ENCODE results near the gene CBR1.

CBR1 gene

GRCh38 chr21:36113647-36114428 lies 44.0 kb downstream of the CBR1 start:
- peak in 1 of 2 donors; percentile 22 for DNase-seq (ENCODE audit: low read depth in 1 of 2, low spot score in 1 of 2)

- no peak for DNase-seq (ENCODE audit: low read depth in 1 of 2, low spot score in 1 of 2)
These were observed 45.4 kb downstream of the CBR1 start for GRCh38 chr21:36115138-36115730.

DNA sequence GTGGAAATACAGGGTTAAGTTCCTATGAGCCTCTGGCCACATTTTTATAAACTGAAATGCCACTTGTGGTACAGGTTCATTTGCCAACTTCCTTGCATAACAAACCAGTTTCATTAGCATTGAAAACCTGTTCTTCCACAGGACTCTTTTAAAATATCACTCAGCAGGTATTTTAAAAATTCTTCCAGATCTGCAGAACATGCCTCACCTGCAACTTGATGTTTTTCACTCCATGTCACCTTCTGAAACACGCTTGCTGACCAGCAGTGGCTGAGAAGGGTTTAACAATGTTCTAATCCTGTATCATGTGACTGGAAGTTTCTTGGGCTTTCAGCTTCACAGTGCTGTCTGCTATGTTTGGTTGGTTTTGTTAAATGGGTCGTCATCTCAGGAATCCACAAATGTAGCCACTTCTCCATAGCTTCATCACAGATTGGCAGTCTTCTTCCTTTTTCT lies 47.5 kb downstream of the CBR1 start:
- DNase-seq (ENCODE audit: low read depth in 1 of 2, low spot score in 1 of 2), result no peak

GRCh38 chr21:36120304-36120888 lies 50.6 kb downstream of the CBR1 start:
- no peak for DNase-seq (ENCODE audit: low read depth in 1 of 2, low spot score in 1 of 2)

Measured in stimulated activated CD4-positive, alpha-beta T cell treated with anti-CD3 and anti-CD28 coated beads, Interleukin-15, amount 100 ng/mL, for 1 hour (primary cell).